CD8-positive, alpha-beta memory T cell (primary cell): ENCODE measurements around the gene SLC30A2. TPM values are rescaled to one million over a fixed set of nuclear protein-coding genes. Genes with fewer than 3 reads are reported as not detected.

ENCODE experiments used
- CTCF ChIA-PET: fragments of 350-600 bp; sonication (Branson Sonifier 250); formaldehyde crosslinking; loops from one replicate; lab custom pipeline; 2021; ENCODE audit warnings: antibody characterized with exemption; lab: Charles Lee
- POLR2A ChIA-PET: fragments of 350-600 bp; sonication (Branson Sonifier 250); formaldehyde crosslinking; loops from one replicate; lab custom pipeline; 2021; ENCODE audit warnings: antibody characterized with exemption; lab: Charles Lee
- DNase-seq, 5 donors: peaks; one replicate each; pipeline versions ENCODE4 v3.0.0 to v3.0.0-alpha.2; 2020 to 2022; ENCODE audit warnings: mixed read lengths in 1 of 5
- H3K27ac ChIP-seq: one replicate; pipeline ENCODE4 v1.7.0; 2013; ENCODE audit warnings: low read depth, mild to moderate bottlenecking, low read length, moderate library complexity
- H3K27me3 ChIP-seq: 2 replicates; pipeline ENCODE4 v1.7.0; 2013; ENCODE audit warnings: low read length, mild to moderate bottlenecking; ENCODE audit not compliant: insufficient read depth, poor library complexity, severe bottlenecking
- H3K36me3 ChIP-seq: 2 replicates; pipeline ENCODE4 v1.7.0; 2013; ENCODE audit warnings: mild to moderate bottlenecking, low read length, moderate library complexity; ENCODE audit not compliant: insufficient read depth
- H3K4me1 ChIP-seq: 2 replicates; pipeline ENCODE4 v1.7.0; 2013; ENCODE audit warnings: mild to moderate bottlenecking, low read length, moderate library complexity; ENCODE audit not compliant: insufficient read depth
- H3K4me3 ChIP-seq: 2 replicates; pipeline ENCODE4 v1.7.0; 2013; ENCODE audit warnings: mild to moderate bottlenecking, low read length
- H3K9me3 ChIP-seq: 2 replicates; pipeline ENCODE4 v1.7.0; 2013; ENCODE audit warnings: mild to moderate bottlenecking, low read length
- H3K27ac Mint-ChIP-seq, 8 donors: one replicate each; pipeline ENCODE4 v1.8.0; 2020 to 2021; ENCODE audit warnings: mixed read lengths in 8 of 8, mild to moderate bottlenecking in 6 of 8, inconsistent platforms in 3 of 8, moderate library complexity in 3 of 8
- H3K27me3 Mint-ChIP-seq, 2 donors: one replicate each; pipeline ENCODE4 v1.8.0; 2020 to 2021; ENCODE audit warnings: mixed read lengths in 2 of 2, mild to moderate bottlenecking in 1 of 2, moderate library complexity in 1 of 2
- H3K36me3 Mint-ChIP-seq, 3 donors: one replicate each; pipeline ENCODE4 v1.8.0; 2020 to 2021; ENCODE audit warnings: mixed read lengths in 3 of 3, inconsistent platforms in 1 of 3, mild to moderate bottlenecking in 1 of 3
- H3K4me1 Mint-ChIP-seq, 3 donors: one replicate each; pipeline ENCODE4 v1.8.0; 2020 to 2021; ENCODE audit warnings: mixed read lengths in 3 of 3, inconsistent platforms in 1 of 3, mild to moderate bottlenecking in 1 of 3
- H3K4me3 Mint-ChIP-seq, 7 donors: one replicate each; pipeline ENCODE4 v1.8.0; 2020 to 2021; ENCODE audit warnings: mixed read lengths in 7 of 7, mild to moderate bottlenecking in 6 of 7, moderate library complexity in 4 of 7, inconsistent platforms in 2 of 7
- H3K9me3 Mint-ChIP-seq, 5 donors: one replicate each; pipeline ENCODE4 v1.8.0; 2020 to 2022; ENCODE audit warnings: mixed read lengths in 5 of 5, mild to moderate bottlenecking in 3 of 5, moderate library complexity in 2 of 5, inconsistent platforms in 1 of 5
- polyA plus RNA-seq: library from polyadenylated mRNA; unstranded; fragments of 300-500 nt; fragmentation: Illumina TruSeq; gene quantifications from one replicate; pipeline ENCODE4 v1.2.3, GENCODE V29; 2021
- total RNA-seq, 2 experiments: library from RNA; stranded (reverse); gene quantifications; one replicate each; pipeline ENCODE4 v1.2.3, GENCODE V29; 2021

SLC30A2 gene
- total and polyA plus RNA-seq, 3 experiments from 2014 or later, result not detected

DNA sequence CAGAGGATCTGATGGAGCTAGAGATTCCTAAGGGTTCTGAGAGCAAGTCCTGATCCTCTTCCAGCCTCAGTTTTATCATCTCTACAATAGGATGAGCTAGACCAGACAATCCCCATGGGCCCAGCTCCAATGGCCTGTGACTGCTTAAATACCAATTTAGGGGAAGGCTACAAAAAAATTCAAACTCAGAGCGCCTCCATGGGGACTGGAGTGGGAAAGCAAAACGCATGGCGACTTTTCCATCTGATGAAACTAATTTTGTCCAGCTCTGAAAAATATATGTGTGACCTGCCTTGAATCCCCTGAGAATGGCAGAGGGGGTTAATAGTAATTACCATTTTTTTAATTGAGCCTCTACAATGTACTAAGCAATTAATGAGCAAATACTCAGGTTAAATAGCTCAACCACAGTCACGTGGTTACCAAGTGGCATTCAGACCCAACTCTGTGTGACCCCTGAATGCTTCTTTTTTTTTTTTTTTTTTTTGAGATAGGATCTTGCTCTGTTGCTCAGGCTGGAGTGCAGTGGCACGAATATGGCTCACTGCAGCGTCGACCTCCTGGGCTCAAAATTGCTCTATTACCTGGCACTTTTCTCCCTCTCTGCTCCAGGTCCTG is 15.9 kb downstream of the SLC30A2 start:
- Mint-ChIP-seq H3K4me3 (no peak overlapping the region), H3K9me3 (no peaks in the 10 kb centered on the region), H3K4me1 (peaks cover 4 to 8% (median 7%) of the 10 kb centered on the region in 3 donors), H3K27me3 (peaks cover 7 to 14% of the 10 kb centered on the region in 2 donors), H3K36me3 (no peaks in the 10 kb centered on the region), H3K27ac (no peak overlapping the region)
- Histone ChIP-seq H3K36me3 (no peaks in the 10 kb centered on the region), H3K9me3 (no peaks in the 10 kb centered on the region), H3K4me3 (no peak overlapping the region), H3K27ac (no peak overlapping the region), H3K4me1 (peaks cover 6% of the 10 kb centered on the region), H3K27me3 (no peaks in the 10 kb centered on the region)
- ChIA-PET CTCF (no interaction called here), POLR2A (no interaction called here)
- DNase-seq, result no peak

DNA sequence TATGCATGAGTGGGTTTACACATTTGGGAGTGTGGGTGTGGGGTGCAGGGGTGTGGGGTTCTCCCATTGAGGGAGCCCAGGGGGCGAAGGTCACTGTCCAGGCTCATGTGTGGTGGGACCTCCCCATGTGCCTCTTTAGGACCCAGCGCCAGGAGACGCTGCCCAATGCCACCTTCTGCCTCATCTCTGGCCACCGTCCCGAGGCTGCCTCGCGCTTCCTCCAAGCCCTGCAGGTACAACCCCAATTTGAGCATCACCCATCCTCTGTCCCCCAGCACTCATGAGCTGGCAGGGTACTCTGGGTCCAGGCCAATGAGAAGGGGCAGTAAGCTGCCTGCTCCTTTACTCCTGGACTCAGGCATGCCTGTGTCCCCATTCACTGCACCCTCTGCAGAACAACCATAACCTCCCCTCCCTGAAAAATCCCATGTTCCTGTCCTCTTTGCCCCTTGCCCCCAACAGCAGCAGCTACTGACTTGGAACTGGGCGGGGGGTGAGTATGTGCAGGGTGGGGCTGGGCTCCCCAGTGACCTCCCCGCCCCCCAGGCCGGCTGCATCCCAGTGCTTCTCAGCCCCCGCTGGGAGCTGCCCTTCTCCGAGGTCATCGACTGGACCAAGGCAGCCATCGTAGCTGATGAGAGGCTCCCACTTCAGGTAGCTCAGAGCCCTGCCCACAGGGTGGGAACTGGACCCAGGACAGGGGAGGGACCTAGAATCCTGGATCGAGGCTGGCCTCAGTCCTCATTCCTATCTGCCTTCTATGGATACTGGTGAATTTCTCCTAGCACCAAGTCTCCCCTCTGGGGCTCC is 16.7 kb downstream of the SLC30A2 start:
- Mint-ChIP-seq H3K4me3 (no peak overlapping the region), H3K4me1 (peaks cover 0 to under 1% (median under 1%) of the 10 kb centered on the region in 3 donors), H3K36me3 (no peaks in the 10 kb centered on the region), H3K27me3 (peaks cover 7 to 14% of the 10 kb centered on the region in 2 donors), H3K27ac (peak overlapping the region in 1 of 8 donors; percentile 62), H3K9me3 (no peaks in the 10 kb centered on the region)
- ChIA-PET CTCF (no interaction called here), POLR2A (no interaction called here)
- no peaks in the 10 kb centered on the region for H3K9me3 ChIP-seq
- no peaks in the 10 kb centered on the region for H3K4me1 ChIP-seq
- DNase-seq, result no peak
- no peaks in the 10 kb centered on the region for H3K36me3 ChIP-seq
- no peaks in the 10 kb centered on the region for H3K27me3 ChIP-seq
- H3K27ac ChIP-seq, result no peak overlapping the region
- H3K4me3 ChIP-seq, result no peak overlapping the region

DNA sequence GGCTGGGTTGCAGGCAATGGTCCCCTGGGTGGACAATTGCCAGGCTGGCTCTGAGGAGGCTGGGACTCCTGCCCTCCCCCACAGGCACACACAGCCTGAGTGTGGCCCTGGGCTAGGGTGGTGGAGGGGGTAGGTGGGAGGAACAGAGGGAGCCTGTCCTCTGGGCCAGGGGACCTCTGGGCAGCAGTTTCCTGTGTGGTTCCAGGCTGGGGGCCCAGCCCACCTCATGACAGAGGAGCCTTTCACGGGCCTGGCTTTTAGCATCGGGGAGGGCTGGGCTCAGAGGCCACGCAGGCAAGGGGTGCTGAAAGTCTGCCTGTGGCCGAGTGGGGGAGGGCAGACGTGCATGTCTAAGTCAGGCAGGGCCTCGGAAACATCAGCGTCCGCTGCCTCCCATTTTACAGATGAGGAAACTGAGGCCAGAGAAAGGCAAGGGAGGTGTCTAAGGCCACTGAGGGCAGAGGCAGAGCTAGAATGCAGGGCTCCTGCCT is 17.4 kb downstream of the SLC30A2 start:
- ChIA-PET POLR2A (no interaction called here), CTCF (no interaction called here)
- no peak overlapping the region for H3K27ac Mint-ChIP-seq
- Histone ChIP-seq H3K9me3 (no peaks in the 10 kb centered on the region), H3K4me3 (no peak overlapping the region), H3K36me3 (no peaks in the 10 kb centered on the region), H3K27me3 (no peaks in the 10 kb centered on the region), H3K27ac (no peak overlapping the region), H3K4me1 (no peaks in the 10 kb centered on the region)
- no peak for DNase-seq
- H3K27me3 Mint-ChIP-seq, result peaks cover 7 to 14% of the 10 kb centered on the region in 2 donors
- no peaks in the 10 kb centered on the region for H3K9me3 Mint-ChIP-seq
- H3K4me1 Mint-ChIP-seq, result no peaks in the 10 kb centered on the region
- no peaks in the 10 kb centered on the region for H3K36me3 Mint-ChIP-seq
- H3K4me3 Mint-ChIP-seq, result no peak overlapping the region

DNA sequence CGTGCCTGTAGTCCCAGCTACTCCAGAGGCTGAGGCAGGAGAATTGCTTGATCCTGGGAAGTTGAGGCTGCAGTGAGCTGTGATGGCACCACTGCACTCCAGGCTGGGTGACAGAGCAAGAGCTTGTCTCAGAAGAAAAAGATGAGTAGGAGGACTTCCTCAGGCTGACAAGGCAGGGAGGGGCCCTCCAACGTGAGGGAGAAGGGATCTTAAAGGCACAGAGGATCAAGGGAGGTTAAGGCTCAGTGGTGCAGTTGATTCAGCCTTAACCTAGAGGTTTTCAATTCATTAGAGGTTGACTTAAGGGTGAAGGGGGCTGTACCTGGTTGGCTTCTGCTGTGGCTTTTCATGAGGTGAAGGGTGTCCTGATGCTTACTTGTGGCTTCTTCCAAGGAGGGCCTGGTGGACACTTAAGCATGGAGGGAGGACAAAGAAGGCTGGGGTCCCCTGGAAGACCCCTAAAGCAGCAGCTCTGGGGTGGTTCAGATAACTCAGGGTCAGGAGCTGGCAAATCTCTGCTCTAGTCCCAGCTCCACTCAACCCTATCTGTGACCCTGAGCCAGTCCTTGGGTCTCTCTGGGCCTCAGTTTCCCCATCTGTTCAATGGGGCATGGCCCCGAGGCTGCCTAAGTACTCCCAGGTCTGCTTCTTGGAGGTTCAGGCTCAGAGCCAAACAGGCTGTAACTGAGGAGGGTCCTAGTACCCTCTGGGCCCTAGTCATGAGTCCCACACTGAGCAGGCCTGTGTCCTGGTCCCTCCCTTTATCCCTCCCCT is 18.0 kb downstream of the SLC30A2 start:
- H3K9me3 ChIP-seq, result no peaks in the 10 kb centered on the region
- H3K27ac Mint-ChIP-seq, result peak overlapping the region in 2 of 8 donors; percentile 19 to 51
- no peak for DNase-seq
- ChIA-PET POLR2A (no interaction called here), CTCF (interaction anchor here (1.4 kb wide), 1 partner anchor 9 kb away, joined by 6 read pairs; no protein-coding TSS in a partner anchor)
- peak overlapping the region in 1 of 7 donors; percentile 45 for H3K4me3 Mint-ChIP-seq
- no peak overlapping the region for H3K4me3 ChIP-seq
- no peaks in the 10 kb centered on the region for H3K4me1 ChIP-seq
- H3K27me3 ChIP-seq, result no peaks in the 10 kb centered on the region
- no peaks in the 10 kb centered on the region for H3K36me3 ChIP-seq
- no peaks in the 10 kb centered on the region for H3K4me1 Mint-ChIP-seq
- H3K27me3 Mint-ChIP-seq, result peaks cover 7 to 14% of the 10 kb centered on the region in 2 donors
- H3K27ac ChIP-seq, result no peak overlapping the region
- H3K9me3 Mint-ChIP-seq, result no peaks in the 10 kb centered on the region
- no peaks in the 10 kb centered on the region for H3K36me3 Mint-ChIP-seq

DNA sequence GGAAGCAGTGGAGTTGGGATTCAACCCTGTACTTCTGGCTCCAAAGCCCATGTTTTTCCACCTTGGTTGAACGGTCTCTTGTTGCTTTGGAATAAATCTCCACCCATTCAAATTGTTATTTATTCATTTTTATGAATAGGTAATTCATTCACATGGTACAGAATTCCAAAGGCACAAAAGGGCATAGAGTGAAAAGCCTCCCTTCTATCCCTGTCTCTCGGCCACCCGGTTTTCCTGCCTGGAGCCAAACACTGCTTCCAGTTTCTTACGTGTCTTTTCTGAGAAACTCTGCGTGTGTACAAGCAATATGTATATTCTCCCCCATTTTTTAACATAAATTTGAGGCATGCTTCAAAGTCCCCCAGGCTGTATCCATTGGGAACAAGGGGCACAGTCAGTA is 20.4 kb downstream of the SLC30A2 start:
- H3K9me3 ChIP-seq, result no peaks in the 10 kb centered on the region
- Mint-ChIP-seq H3K27me3 (peaks cover 3 to 13% of the 10 kb centered on the region in 2 donors), H3K27ac (no peak overlapping the region), H3K4me3 (no peak overlapping the region), H3K9me3 (no peaks in the 10 kb centered on the region), H3K4me1 (no peaks in the 10 kb centered on the region), H3K36me3 (no peaks in the 10 kb centered on the region)
- no peak for DNase-seq
- H3K4me1 ChIP-seq, result no peaks in the 10 kb centered on the region
- CTCF ChIA-PET, result no interaction called here
- no peaks in the 10 kb centered on the region for H3K36me3 ChIP-seq
- no peaks in the 10 kb centered on the region for H3K27me3 ChIP-seq
- no peak overlapping the region for H3K4me3 ChIP-seq
- H3K27ac ChIP-seq, result no peak overlapping the region
- POLR2A ChIA-PET, result no interaction called here

DNA sequence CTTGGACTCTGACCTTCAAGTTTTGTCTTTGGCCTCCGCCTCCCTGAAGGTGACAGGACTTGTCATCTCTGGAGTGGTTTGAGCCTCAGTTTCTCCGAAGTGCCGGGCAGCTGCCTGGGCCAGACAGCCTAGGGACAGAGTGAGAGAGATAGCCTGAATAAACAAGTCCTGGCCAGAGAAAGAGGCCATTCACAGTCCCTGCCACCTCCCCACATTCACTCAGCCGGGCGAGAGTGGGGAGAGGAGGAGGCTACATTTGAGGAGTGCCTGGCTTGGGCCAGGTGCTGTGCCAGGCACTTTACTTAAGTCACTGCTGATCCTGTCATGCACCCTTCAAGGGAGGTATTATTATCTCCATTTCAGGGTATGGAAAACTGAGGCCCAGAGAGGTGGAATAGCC is 20.9 kb downstream of the SLC30A2 start:
- no peak overlapping the region for H3K4me3 Mint-ChIP-seq
- ChIA-PET CTCF (interaction anchor here (0.6 to 1.0 kb wide), 2 partner anchors 10 to 121 kb away, joined by 3 to 4 read pairs; no protein-coding TSS in a partner anchor), POLR2A (no interaction called here)
- no peaks in the 10 kb centered on the region for H3K9me3 Mint-ChIP-seq
- Histone ChIP-seq H3K27me3 (no peaks in the 10 kb centered on the region), H3K27ac (no peak overlapping the region), H3K4me1 (no peaks in the 10 kb centered on the region), H3K9me3 (no peaks in the 10 kb centered on the region), H3K36me3 (no peaks in the 10 kb centered on the region), H3K4me3 (no peak overlapping the region)
- no peak for DNase-seq
- no peaks in the 10 kb centered on the region for H3K36me3 Mint-ChIP-seq
- peaks cover 3 to 12% of the 10 kb centered on the region in 2 donors for H3K27me3 Mint-ChIP-seq
- no peak overlapping the region for H3K27ac Mint-ChIP-seq
- H3K4me1 Mint-ChIP-seq, result peaks cover 0 to under 1% (median 0%) of the 10 kb centered on the region in 3 donors

DNA sequence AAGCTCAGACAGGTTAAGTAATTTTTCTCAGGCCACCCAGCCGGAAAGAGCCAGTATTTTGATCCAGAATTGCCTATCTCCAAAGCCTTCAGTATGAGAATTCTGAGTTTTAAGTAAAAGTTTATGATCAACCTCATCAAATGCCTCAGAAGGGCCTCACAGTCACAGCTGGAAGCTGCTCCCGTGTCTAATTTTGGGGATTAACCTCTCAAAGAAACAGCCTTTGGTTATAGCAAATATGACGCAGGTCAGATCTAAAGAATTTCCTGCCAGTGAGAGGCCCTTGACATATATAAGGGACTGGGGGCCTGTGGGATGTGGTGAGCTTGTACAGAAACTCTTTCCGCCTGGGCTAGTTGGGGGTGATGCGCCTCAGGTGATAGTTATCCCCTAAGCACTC is 22.1 kb downstream of the SLC30A2 start:
- POLR2A ChIA-PET, result no interaction called here
- CTCF ChIA-PET, result interaction anchor here (1.0 to 1.4 kb wide), 3 partner anchors 9 to 13 kb away, joined by 3 to 6 read pairs (median 3); no protein-coding TSS in a partner anchor

More for the DNA sequence above, 22.1 kb downstream of the SLC30A2 start:
- Histone ChIP-seq H3K9me3 (no peaks in the 10 kb centered on the region), H3K27me3 (no peaks in the 10 kb centered on the region), H3K4me3 (no peak overlapping the region), H3K4me1 (no peaks in the 10 kb centered on the region), H3K36me3 (no peaks in the 10 kb centered on the region), H3K27ac (no peak overlapping the region)
- no peak for DNase-seq
- H3K36me3 Mint-ChIP-seq, result no peaks in the 10 kb centered on the region
- peaks cover 0 to 8% of the 10 kb centered on the region in 2 donors for H3K27me3 Mint-ChIP-seq
- H3K4me3 Mint-ChIP-seq, result no peak overlapping the region
- peaks cover 0 to 6% (median 5%) of the 10 kb centered on the region in 3 donors for H3K4me1 Mint-ChIP-seq
- H3K27ac Mint-ChIP-seq, result peak overlapping the region in 1 of 8 donors; percentile 14
- no peaks in the 10 kb centered on the region for H3K9me3 Mint-ChIP-seq
